HEK293 (cell line): ENCODE results near the gene LAMB1.

ENCODE experiments used
- BCL11A ChIP-seq: fragments of 450-650 bp; formaldehyde crosslinking; IDR thresholded peaks from 2 replicates; pipeline ENCODE4 v1.5.1; 2016; ENCODE audit warnings: low read depth, missing biosample characterization, missing genetic modification characterization
- CTCF ChIP-seq: fragments of 450-650 bp; formaldehyde crosslinking; IDR thresholded peaks from 2 replicates; pipeline ENCODE4 v1.5.1; 2016; ENCODE audit warnings: missing biosample characterization, missing genetic modification characterization
- ELK4 ChIP-seq: IDR thresholded peaks from 2 replicates; pipeline ENCODE4 v1.6.1; 2011; ENCODE audit warnings: mild to moderate bottlenecking, low read depth, low read length, borderline replicate concordance
- HOXA7 ChIP-seq: sonication (generic); formaldehyde crosslinking; IDR thresholded peaks from 2 replicates; pipeline ENCODE4 v1.8.1; 2022; ENCODE audit warnings: missing genetic modification reagents, borderline replicate concordance
- RBAK ChIP-seq: fragments of 450-650 bp; formaldehyde crosslinking; IDR thresholded peaks from 2 replicates; pipeline ENCODE4 v1.5.1; 2016; ENCODE audit warnings: missing biosample characterization, missing genetic modification characterization
- ZBTB44 ChIP-seq: fragments of 450-650 bp; IDR thresholded peaks from 2 replicates; pipeline ENCODE4 v1.5.1; 2018; ENCODE audit warnings: missing biosample characterization, mild to moderate bottlenecking, missing genetic modification characterization
- ZNF133 ChIP-seq: fragments of 450-650 bp; formaldehyde crosslinking; IDR thresholded peaks from 2 replicates; pipeline ENCODE4 v1.5.1; 2016; ENCODE audit warnings: missing biosample characterization, missing genetic modification characterization
- ZNF274 ChIP-seq, 2 experiments: fragments of 200-500 bp in 1 of 2; fragments of 450-650 bp in 1 of 2; sonication (Bioruptor generic) in 1 of 2; formaldehyde crosslinking in 1 of 2; IDR thresholded peaks; 2 replicates each; pipeline versions ENCODE4 v1.5.1 to v1.6.1; 2014 to 2016; ENCODE audit warnings: borderline replicate concordance in 1 of 2, inconsistent platforms in 1 of 2, low read length in 1 of 2, missing biosample characterization in 1 of 2, missing genetic modification characterization in 1 of 2
- ZNF311 ChIP-seq: fragments of 450-650 bp; formaldehyde crosslinking; IDR thresholded peaks from 2 replicates; pipeline ENCODE4 v1.5.1; 2017; ENCODE audit warnings: missing biosample characterization, missing genetic modification characterization, borderline replicate concordance
- ZNF585B ChIP-seq: fragments of 450-650 bp; formaldehyde crosslinking; IDR thresholded peaks from 2 replicates; pipeline ENCODE4 v1.5.1; 2016; ENCODE audit warnings: missing biosample characterization, missing genetic modification characterization

GRCh38 chr7:108008827-108009226 is 5.9 kb upstream of the LAMB1 start:
- TF ChIP-seq ZNF585B (tag by site-specific recombination) (no peak), ZNF311 (tag by site-specific recombination) (no peak), ELK4 (no peak), CTCF (tag by site-specific recombination) (no peak), ZNF133 (no peak), ZBTB44 (no peak), RBAK (tag by site-specific recombination) (no peak), BCL11A (tag by site-specific recombination) (no peak), ZNF274 (IDR thresholded peaks at IDR 0.05; ENCODE audit: low read length) (no peak), ZNF274 (tag by site-specific recombination; IDR thresholded peaks at IDR 0.05; ENCODE audit: borderline replicate concordance) (no peak), HOXA7 (CRISPR knock-in tag) (no peak)
